Caki2 (cell line): ENCODE results near the gene MTA3. TPM values are rescaled to one million over a fixed set of nuclear protein-coding genes. Genes with fewer than 3 reads are reported as not detected.
"Not testable (repeated sequence)": the region's sequence is repeated elsewhere in the genome, so short reads cannot be mapped to it uniquely, and the experiment has no call there.

ENCODE experiments used
- DNase-seq: peaks from one replicate; pipeline ENCODE4 v3.0.0-alpha.2; 2015; ENCODE audit warnings: low read depth
- in situ Hi-C: cut with HindIII; loops from 2 replicates; pipeline ENCODE4 v1.10.0; 2016; ENCODE audit warnings: low sequenced_read_pairs, low pct_unique_long_range_greater_than_20kb, mixed read lengths
- total RNA-seq: library from RNA; depleted of rRNA; stranded (reverse); fragments of >200 nt; shearing (Covaris generic); gene quantifications from 2 replicates; pipeline ENCODE4 v1.2.3, GENCODE V29; 2014; ENCODE audit warnings: low replicate concordance

MTA3 gene
- total RNA-seq, 1 experiment from 2014 or later, result 31.6 TPM

GRCh38 chr2:42706836-42707235 is 138.4 kb downstream of the MTA3 start:
- DNase-seq, result no peak
- in situ Hi-C loops, result no loop called here

- in situ Hi-C loops, result no loop called here
- no peak for DNase-seq
Measured at GRCh38 chr2:42708179-42708578, 139.7 kb downstream of the MTA3 start.

- DNase-seq, result no peak
- in situ Hi-C loops, result no loop called here
Measured at GRCh38 chr2:42711896-42712295, 143.5 kb downstream of the MTA3 start.

GRCh38 chr2:42712934-42713333 is 144.5 kb downstream of the MTA3 start:
- DNase-seq, result no peak
- in situ Hi-C loops, result no loop called here

GRCh38 chr2:42713920-42714319 is 145.5 kb downstream of the MTA3 start:
- no peak for DNase-seq
- in situ Hi-C loops, result no loop called here

GRCh38 chr2:42714686-42715085 is 146.3 kb downstream of the MTA3 start:
- no peak for DNase-seq
- in situ Hi-C loops, result no loop called here

GRCh38 chr2:42721898-42722297 is 153.5 kb downstream of the MTA3 start:
- no peak for DNase-seq
- in situ Hi-C loops, result no loop called here

GRCh38 chr2:42722320-42723190 is 154.1 kb downstream of the MTA3 start:
- peak; percentile 40 for DNase-seq
- in situ Hi-C loops, result no loop called here

GRCh38 chr2:42723465-42723864 is 155.0 kb downstream of the MTA3 start:
- DNase-seq, result no peak
- in situ Hi-C loops, result no loop called here

- DNase-seq, result no peak
- in situ Hi-C loops, result no loop called here
Measured at GRCh38 chr2:42724886-42725285, 156.5 kb downstream of the MTA3 start.

GRCh38 chr2:42725657-42726056 is 157.2 kb downstream of the MTA3 start:
- in situ Hi-C loops, result no loop called here
- DNase-seq, result no peak

GRCh38 chr2:42726680-42727079 is 158.2 kb downstream of the MTA3 start:
- in situ Hi-C loops, result no loop called here
- no peak for DNase-seq

GRCh38 chr2:42731316-42731715 is 162.9 kb downstream of the MTA3 start:
- DNase-seq, in situ Hi-C loops: not testable (repeated sequence)

- in situ Hi-C loops, result no loop called here
- no peak for DNase-seq
Measured at GRCh38 chr2:42733852-42734251, 165.4 kb downstream of the MTA3 start.

- in situ Hi-C loops, result no loop called here
- no peak for DNase-seq
Measured at GRCh38 chr2:42736598-42737322, 168.3 kb downstream of the MTA3 start.

GRCh38 chr2:42741140-42741539 is 172.7 kb downstream of the MTA3 start:
- in situ Hi-C loops, result no loop called here

GRCh38 chr2:42742740-42743658 is 174.6 kb downstream of the MTA3 start:
- no peak for DNase-seq
- in situ Hi-C loops, result no loop called here

More at GRCh38 chr2:42741140-42741539, 172.7 kb downstream of the MTA3 start:
- no peak for DNase-seq

- in situ Hi-C loops, result no loop called here
Measured at GRCh38 chr2:42743659-42743990, 175.2 kb downstream of the MTA3 start.

More at GRCh38 chr2:42743659-42743990, 175.2 kb downstream of the MTA3 start:
- no peak for DNase-seq
